ENCODE measurements around the gene ERCC3. TPM values are rescaled to one million over a fixed set of nuclear protein-coding genes. Genes with fewer than 3 reads are reported as not detected.

Gene ERCC3
- total RNA-seq, 2 experiments from 2014 or later, result 40.0 to 44.0 TPM

DNA sequence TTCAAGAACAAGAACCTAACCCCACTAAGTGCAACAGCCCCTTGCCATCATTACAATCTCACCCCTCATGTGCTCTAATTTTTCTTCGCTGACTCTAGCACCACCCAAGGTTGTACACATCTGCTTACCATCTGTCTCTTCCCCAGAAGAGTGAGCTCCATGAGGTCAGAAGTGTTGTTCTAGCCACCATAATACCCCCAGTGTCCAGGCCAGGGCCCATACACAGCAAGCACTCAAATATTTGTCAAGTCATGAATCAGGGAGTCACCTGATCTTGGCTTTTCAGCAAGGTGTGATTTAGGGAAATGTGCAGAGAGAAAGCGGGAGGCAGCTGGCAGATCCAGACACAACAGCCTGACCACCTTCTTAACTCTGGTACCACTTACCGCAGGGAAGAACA is 5.7 kb downstream of the ERCC3 start:
- H3K4me3 Mint-ChIP-seq, result no peak overlapping the region

DNA sequence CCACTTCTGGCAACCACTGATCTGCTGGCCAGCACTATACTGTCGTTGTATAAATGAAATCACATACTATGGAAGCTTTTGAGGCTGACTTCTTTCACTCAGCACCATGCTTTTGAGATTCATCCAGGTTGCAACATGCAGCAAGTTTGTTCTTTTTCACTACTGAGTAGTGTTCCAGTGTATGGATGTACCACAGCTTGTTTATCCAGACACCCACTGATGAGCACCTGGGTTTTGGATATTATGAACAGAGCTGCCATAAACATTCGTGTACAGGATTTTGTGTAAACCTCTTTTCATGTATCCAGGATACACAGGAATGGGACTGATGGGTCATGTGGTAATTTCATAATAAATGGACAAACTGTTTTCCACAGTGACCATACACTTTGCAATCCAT is 10.7 kb downstream of the ERCC3 start:
- Mint-ChIP-seq H3K27ac (no peak overlapping the region), H3K4me1 (ENCODE audit: low read depth) (peaks cover 33% of the 10 kb centered on the region), H3K27me3 (no peaks in the 10 kb centered on the region), H3K4me3 (no peak overlapping the region), H3K9me3 (no peaks in the 10 kb centered on the region), H3K36me3 (ENCODE audit: low read depth) (peaks cover 100% of the 10 kb centered on the region)
- Histone ChIP-seq H3K9me3 (ENCODE audit: control insufficient read depth in 1 of 2, insufficient read depth in 1 of 2, low read length in 2 of 2) (no peaks in the 10 kb centered on the region), H3K27me3 (ENCODE audit: control insufficient read depth in 1 of 2, insufficient read depth in 2 of 2, low read length in 2 of 2) (no peaks in the 10 kb centered on the region), H3K27ac (ENCODE audit: low read depth in 1 of 2, low read length in 2 of 2) (no peak overlapping the region), H3K4me1 (ENCODE audit: insufficient read depth, low read length) (no peaks in the 10 kb centered on the region), H3K4me3 (ENCODE audit: low read length) (no peak overlapping the region), H3K36me3 (ENCODE audit: insufficient read depth, low read length) (peaks cover 96% of the 10 kb centered on the region)
- TF ChIP-seq, protein P1, sequence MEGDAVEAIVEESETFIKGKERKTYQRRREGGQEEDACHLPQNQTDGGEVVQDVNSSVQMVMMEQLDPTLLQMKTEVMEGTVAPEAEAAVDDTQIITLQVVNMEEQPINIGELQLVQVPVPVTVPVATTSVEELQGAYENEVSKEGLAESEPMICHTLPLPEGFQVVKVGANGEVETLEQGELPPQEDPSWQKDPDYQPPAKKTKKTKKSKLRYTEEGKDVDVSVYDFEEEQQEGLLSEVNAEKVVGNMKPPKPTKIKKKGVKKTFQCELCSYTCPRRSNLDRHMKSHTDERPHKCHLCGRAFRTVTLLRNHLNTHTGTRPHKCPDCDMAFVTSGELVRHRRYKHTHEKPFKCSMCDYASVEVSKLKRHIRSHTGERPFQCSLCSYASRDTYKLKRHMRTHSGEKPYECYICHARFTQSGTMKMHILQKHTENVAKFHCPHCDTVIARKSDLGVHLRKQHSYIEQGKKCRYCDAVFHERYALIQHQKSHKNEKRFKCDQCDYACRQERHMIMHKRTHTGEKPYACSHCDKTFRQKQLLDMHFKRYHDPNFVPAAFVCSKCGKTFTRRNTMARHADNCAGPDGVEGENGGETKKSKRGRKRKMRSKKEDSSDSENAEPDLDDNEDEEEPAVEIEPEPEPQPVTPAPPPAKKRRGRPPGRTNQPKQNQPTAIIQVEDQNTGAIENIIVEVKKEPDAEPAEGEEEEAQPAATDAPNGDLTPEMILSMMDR (IDR thresholded peaks at IDR 0.05), result no peak
- intact Hi-C loops (cut with DNase I, micrococcal nuclease), result no loop called here
- DNase-seq (no peak), ATAC-seq (ENCODE audit: poor library complexity) (no peak)
- POLR2A ChIA-PET, result no interaction called here
- CTCF ChIA-PET, result no interaction called here

More for the DNA sequence above, 5.7 kb downstream of the ERCC3 start:
- peaks cover 34% of the 10 kb centered on the region for H3K4me1 Mint-ChIP-seq (ENCODE audit: low read depth)
- H3K27ac Mint-ChIP-seq, result no peak overlapping the region
- intact Hi-C loops (cut with DNase I, micrococcal nuclease), result no loop called here
- Histone ChIP-seq H3K36me3 (ENCODE audit: insufficient read depth, low read length) (peaks cover 94% of the 10 kb centered on the region), H3K27ac (ENCODE audit: low read depth in 1 of 2, low read length in 2 of 2) (no peak overlapping the region), H3K4me3 (ENCODE audit: low read length) (no peak overlapping the region), H3K9me3 (ENCODE audit: control insufficient read depth in 1 of 2, insufficient read depth in 1 of 2, low read length in 2 of 2) (no peaks in the 10 kb centered on the region), H3K4me1 (ENCODE audit: insufficient read depth, low read length) (peaks cover 9% of the 10 kb centered on the region), H3K27me3 (ENCODE audit: control insufficient read depth in 1 of 2, insufficient read depth in 2 of 2, low read length in 2 of 2) (no peaks in the 10 kb centered on the region)
- POLR2A ChIA-PET, result no interaction called here
- H3K9me3 Mint-ChIP-seq, result no peaks in the 10 kb centered on the region
- DNase-seq (no peak), ATAC-seq (ENCODE audit: poor library complexity) (no peak)
- H3K27me3 Mint-ChIP-seq, result no peaks in the 10 kb centered on the region
- TF ChIP-seq, protein P1 (IDR thresholded peaks at IDR 0.05), result no peak
- peaks cover 98% of the 10 kb centered on the region for H3K36me3 Mint-ChIP-seq (ENCODE audit: low read depth)
- CTCF ChIA-PET, result interaction anchor here (1.1 kb wide), 1 partner anchor 191 kb away, joined by 4 read pairs; no protein-coding TSS in a partner anchor

DNA sequence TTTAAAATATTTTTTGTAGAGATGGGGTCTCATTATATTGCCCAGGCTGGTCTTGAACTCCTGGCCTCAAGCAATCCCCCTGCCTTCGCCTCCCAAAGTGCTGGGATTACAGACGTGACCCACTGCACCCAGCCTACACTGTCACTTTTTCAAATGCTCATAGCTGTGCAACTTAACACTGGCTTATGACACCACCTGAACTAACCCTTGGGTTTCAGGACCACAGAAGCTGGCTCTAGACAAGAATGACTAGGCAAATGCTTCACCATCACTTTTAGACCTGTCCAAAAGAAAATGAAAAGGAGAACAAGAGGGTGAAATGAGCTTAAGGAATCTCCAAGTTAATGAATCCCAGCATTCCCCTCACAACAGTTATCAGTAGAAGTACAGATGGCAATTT is 13.3 kb downstream of the ERCC3 start:
- no peaks in the 10 kb centered on the region for H3K9me3 Mint-ChIP-seq
- ChIA-PET POLR2A (interaction anchor here (1.0 kb wide), 1 partner anchor 13 kb away, joined by 3 read pairs; the partner anchor contains the start of gene ERCC3), CTCF (interaction anchor here (0.6 kb wide), 1 partner anchor 524 kb away, joined by 3 read pairs; no protein-coding TSS in a partner anchor)
- H3K27me3 Mint-ChIP-seq, result no peaks in the 10 kb centered on the region
- ATAC-seq (ENCODE audit: poor library complexity), result no peak
- DNase-seq, result no peak
- TF ChIP-seq, protein P1 (IDR thresholded peaks at IDR 0.05), result no peak
- Histone ChIP-seq H3K27ac (ENCODE audit: low read depth in 1 of 2, low read length in 2 of 2) (no peak overlapping the region), H3K4me1 (ENCODE audit: insufficient read depth, low read length) (no peaks in the 10 kb centered on the region), H3K4me3 (ENCODE audit: low read length) (no peak overlapping the region), H3K27me3 (ENCODE audit: control insufficient read depth in 1 of 2, insufficient read depth in 2 of 2, low read length in 2 of 2) (no peaks in the 10 kb centered on the region), H3K9me3 (ENCODE audit: control insufficient read depth in 1 of 2, insufficient read depth in 1 of 2, low read length in 2 of 2) (no peaks in the 10 kb centered on the region), H3K36me3 (ENCODE audit: insufficient read depth, low read length) (peaks cover 95% of the 10 kb centered on the region)
- H3K4me3 Mint-ChIP-seq, result no peak overlapping the region
- peak overlapping the region; percentile 49 for H3K27ac Mint-ChIP-seq
- H3K36me3 Mint-ChIP-seq (ENCODE audit: low read depth), result peaks cover 100% of the 10 kb centered on the region
- peaks cover 36% of the 10 kb centered on the region for H3K4me1 Mint-ChIP-seq (ENCODE audit: low read depth)
- intact Hi-C loops (cut with DNase I, micrococcal nuclease), result no loop called here
